Right kidney (tissue), 1 donor: ENCODE data around the gene TRAF7.

Experiments
- DNase-seq: peaks from one replicate; pipeline ENCODE4 v3.0.0-alpha.2; 2016

The TRAF7 gene

GRCh38 chr16:2223942-2224486 lies 68.4 kb downstream of the TRAF7 start:
- no peak for DNase-seq

GRCh38 chr16:2226245-2226793 lies 70.7 kb downstream of the TRAF7 start:
- DNase-seq: no peak

DNA sequence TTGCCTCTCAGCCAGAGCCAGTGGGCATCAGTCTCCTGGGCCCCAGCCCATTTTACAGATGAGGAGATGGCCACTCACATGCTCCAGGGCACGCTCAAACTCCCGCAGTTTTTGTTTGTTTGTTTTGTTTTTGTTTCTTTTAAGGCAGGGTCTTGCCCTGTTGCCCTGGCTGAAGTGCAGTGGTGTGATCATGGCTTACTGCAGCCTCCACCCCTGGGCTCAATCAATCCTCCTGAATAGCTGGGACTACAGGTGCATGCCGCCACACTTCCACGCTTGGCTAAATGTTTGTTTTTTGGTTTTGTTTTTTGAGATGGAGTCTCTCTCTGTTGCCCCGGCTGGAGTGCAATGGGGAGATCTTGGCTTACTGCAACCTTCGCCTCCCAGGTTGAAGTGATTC lies 71.3 kb downstream of the TRAF7 start:
- no peak for DNase-seq
